OCI-LY1 (cell line): Measurements from ENCODE around the gene TP53RK.

Experiments used
- H2AFZ ChIP-seq: fragments of 200-600 bp; sonication (generic), shearing (Covaris generic); 2 replicates; pipeline ENCODE4 v1.6.0; 2014; ENCODE audit warnings: antibody characterized with exemption, mild to moderate bottlenecking, low read length
- H3F3A ChIP-seq: fragments of 200-600 bp; sonication (generic), shearing (Covaris generic); 2 replicates; pipeline ENCODE4 v1.6.0; 2014; ENCODE audit warnings: mild to moderate bottlenecking, antibody characterized with exemption, low read length, moderate library complexity; ENCODE audit not compliant: insufficient read depth
- H3K27ac ChIP-seq: fragments of 200-600 bp; sonication (generic); 2 replicates; pipeline ENCODE4 v1.5.1; 2014; ENCODE audit warnings: low read length, mixed run types, mild to moderate bottlenecking, low read depth; ENCODE audit not compliant: poor library complexity, severe bottlenecking
- H3K27me3 ChIP-seq: fragments of 200-600 bp; sonication (generic); 2 replicates; pipeline ENCODE4 v1.6.0; 2014; ENCODE audit warnings: antibody characterized with exemption, mild to moderate bottlenecking, low read length, moderate library complexity; ENCODE audit not compliant: insufficient read depth
- H3K36me3 ChIP-seq: fragments of 200-600 bp; sonication (generic); 2 replicates; pipeline ENCODE4 v1.6.1; 2014; ENCODE audit warnings: mild to moderate bottlenecking, antibody characterized with exemption, low read length, moderate library complexity, mixed read lengths; ENCODE audit not compliant: insufficient read depth
- H3K4me1 ChIP-seq: fragments of 200-600 bp; sonication (generic); 2 replicates; pipeline ENCODE4 v1.5.1; 2014; ENCODE audit warnings: mild to moderate bottlenecking, low read length, moderate library complexity; ENCODE audit not compliant: insufficient read depth, severe bottlenecking
- H3K4me2 ChIP-seq: fragments of 200-600 bp; sonication (generic), shearing (Covaris generic); 2 replicates; pipeline ENCODE4 v1.6.1; 2014; ENCODE audit warnings: low read length
- H3K4me3 ChIP-seq: fragments of 200-600 bp; sonication (generic); 2 replicates; pipeline ENCODE4 v1.5.1; 2014; ENCODE audit warnings: low read length, low read depth, mild to moderate bottlenecking, mixed read lengths; ENCODE audit not compliant: poor library complexity, severe bottlenecking
- H3K79me2 ChIP-seq: fragments of 200-600 bp; shearing (Covaris generic); 2 replicates; pipeline ENCODE4 v1.6.1; 2016; ENCODE audit warnings: mixed run types, low read length, mixed read lengths; ENCODE audit not compliant: insufficient read depth
- H3K9ac ChIP-seq: fragments of 200-600 bp; sonication (generic), shearing (Covaris generic); 2 replicates; pipeline ENCODE4 v1.6.1; 2014; ENCODE audit warnings: mild to moderate bottlenecking, low read length, mixed read lengths
- H3K9me2 ChIP-seq: fragments of 200-600 bp; sonication (generic), shearing (Covaris generic); 2 replicates; pipeline ENCODE4 v1.6.1; 2014; ENCODE audit warnings: low read depth, mild to moderate bottlenecking, low read length, mixed read lengths
- H3K9me3 ChIP-seq: fragments of 200-600 bp; shearing (Covaris generic); 2 replicates; pipeline ENCODE4 v1.6.1; 2014; ENCODE audit warnings: low read length, mixed read lengths
- H4K20me1 ChIP-seq: fragments of 200-600 bp; sonication (generic), shearing (Covaris generic); 2 replicates; pipeline ENCODE4 v1.6.0; 2016; ENCODE audit warnings: mild to moderate bottlenecking, low read length; ENCODE audit not compliant: insufficient read depth
- CTCF ChIP-seq: fragments of 200-600 bp; sonication (generic), shearing (Covaris generic); IDR thresholded peaks from 2 replicates; pipeline ENCODE4 v1.5.1; 2017; ENCODE audit warnings: mild to moderate bottlenecking, antibody characterized with exemption, low read length, moderate library complexity, mixed read lengths
- EZH2 ChIP-seq: fragments of 200-600 bp; sonication (generic), shearing (Covaris generic); IDR thresholded peaks from 2 replicates; pipeline ENCODE4 v1.8.0; 2017; ENCODE audit warnings: borderline replicate concordance, mixed run types, mild to moderate bottlenecking, antibody characterized with exemption, low read length, moderate library complexity, mixed read lengths

The TP53RK gene

DNA sequence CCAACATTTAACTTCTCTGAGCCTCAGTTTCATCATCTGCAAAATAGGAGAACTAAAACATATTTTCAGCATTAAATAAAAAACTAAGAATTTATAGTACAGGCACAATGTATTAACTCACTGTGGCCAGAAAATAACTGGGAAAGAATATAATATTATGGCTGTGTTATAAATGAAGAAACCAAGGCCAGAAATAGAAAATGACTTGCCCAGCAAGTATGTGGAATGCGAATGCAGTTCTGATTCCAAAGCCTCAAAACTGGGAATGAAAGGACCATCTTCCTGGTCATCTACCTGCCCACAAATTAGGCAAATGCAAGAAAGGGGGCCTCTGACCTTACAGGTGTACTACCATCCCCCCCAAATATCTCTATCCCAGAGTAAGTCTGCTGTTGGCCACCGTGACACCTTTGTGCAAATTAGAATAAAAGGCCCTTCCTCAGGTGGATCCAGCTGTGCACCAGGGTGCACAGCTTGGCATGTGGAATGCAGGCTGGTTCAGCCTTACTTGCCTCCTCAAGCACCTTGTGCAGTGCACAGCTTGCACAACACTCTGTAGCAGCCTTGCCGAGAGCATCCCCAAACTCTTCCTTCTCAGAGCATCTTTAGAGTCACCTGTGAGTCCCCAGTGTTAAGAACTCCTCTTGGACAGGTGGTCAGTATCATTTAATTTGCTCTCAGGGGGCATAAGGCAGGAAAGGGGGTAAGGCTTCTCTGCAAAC is 42.4 kb downstream of the TP53RK start:
- Histone ChIP-seq H3K27ac (no peak overlapping the region), H4K20me1 (no peaks in the 10 kb centered on the region), H3K79me2 (no peaks in the 10 kb centered on the region), H3K4me3 (no peak overlapping the region), H3K4me2 (no peak overlapping the region), H2AFZ (no peak overlapping the region), H3K4me1 (no peaks in the 10 kb centered on the region), H3F3A (no peaks in the 10 kb centered on the region), H3K36me3 (no peaks in the 10 kb centered on the region), H3K9me3 (no peaks in the 10 kb centered on the region), H3K27me3 (0 out of 2 replicates have a peak, but pooled peaks cover 4% of the 10 kb centered on the region), H3K9me2 (no peaks in the 10 kb centered on the region), H3K9ac (no peak overlapping the region)
- no peak for TF ChIP-seq EZH2
- TF ChIP-seq CTCF = no peak

DNA sequence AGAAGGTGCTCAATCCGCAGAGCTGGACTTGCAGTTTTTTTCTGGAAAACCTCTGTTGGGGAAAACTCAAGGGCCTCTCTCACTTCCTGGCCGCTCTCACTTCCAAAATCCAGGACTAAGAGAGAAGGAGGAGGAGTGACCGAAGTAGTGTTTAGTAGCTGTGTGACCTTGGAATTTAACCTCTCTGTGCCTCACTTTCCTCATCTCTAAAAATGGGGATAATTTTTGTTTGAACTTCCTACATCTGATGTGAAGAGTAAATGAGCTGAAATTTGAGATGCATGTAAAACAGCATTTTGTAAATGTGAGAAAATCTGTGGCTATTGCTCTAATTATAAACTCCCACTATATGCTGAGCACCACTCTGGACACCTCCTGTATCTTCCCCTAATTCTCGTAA is 43.1 kb downstream of the TP53RK start:
- no peaks in the 10 kb centered on the region for H4K20me1 ChIP-seq
- H3K9ac ChIP-seq = no peak overlapping the region
- no peaks in the 10 kb centered on the region for H3F3A ChIP-seq
- TF ChIP-seq CTCF = no peak
- TF ChIP-seq EZH2 = no peak
- H3K4me1 ChIP-seq = no peaks in the 10 kb centered on the region
- H3K9me2 ChIP-seq = no peaks in the 10 kb centered on the region
- no peak overlapping the region for H2AFZ ChIP-seq
- H3K36me3 ChIP-seq = no peaks in the 10 kb centered on the region
- H3K79me2 ChIP-seq = no peaks in the 10 kb centered on the region
- H3K27ac ChIP-seq = no peak overlapping the region
- H3K4me3 ChIP-seq = no peak overlapping the region
- no peaks in the 10 kb centered on the region for H3K9me3 ChIP-seq
- 0 out of 2 replicates have a peak, but pooled peaks cover 4% of the 10 kb centered on the region for H3K27me3 ChIP-seq
- H3K4me2 ChIP-seq = no peak overlapping the region

- H3K9ac ChIP-seq = no peak overlapping the region
Observed at GRCh38 chr20:46644733-46645132, 44.5 kb downstream of the TP53RK start.

More at GRCh38 chr20:46644733-46645132, 44.5 kb downstream of the TP53RK start:
- Histone ChIP-seq H3K27me3 (0 out of 2 replicates have a peak, but pooled peaks cover 4% of the 10 kb centered on the region), H3K9me3 (no peaks in the 10 kb centered on the region), H3K4me1 (no peaks in the 10 kb centered on the region), H3F3A (no peaks in the 10 kb centered on the region), H3K36me3 (no peaks in the 10 kb centered on the region), H3K27ac (no peak overlapping the region), H3K79me2 (no peaks in the 10 kb centered on the region), H3K9me2 (no peaks in the 10 kb centered on the region), H3K4me3 (no peak overlapping the region), H2AFZ (no peak overlapping the region), H3K4me2 (no peak overlapping the region), H4K20me1 (no peaks in the 10 kb centered on the region)
- TF ChIP-seq EZH2 (no peak), CTCF (no peak)
